ENCODE results near the gene NOCT.
A peak's percentile ranks its signal among the peaks of the same experiment; 100 is the strongest.
"Not testable (repeated sequence)": the region's sequence is repeated elsewhere in the genome, so short reads cannot be mapped to it uniquely, and the experiment has no call there.

The NOCT gene

GRCh38 chr4:138996090-138996489 lies 19.5 kb upstream of the NOCT start:
- no peaks in the 10 kb centered on the region for H3K4me1 Mint-ChIP-seq (ENCODE audit: low read depth)
- H3K27me3 Mint-ChIP-seq (ENCODE audit: low read depth), result peaks cover 7% of the 10 kb centered on the region
- no peak overlapping the region for H3K27ac Mint-ChIP-seq
- H3K4me3 Mint-ChIP-seq, result no peak overlapping the region
- H3K9me3 Mint-ChIP-seq, result no peaks in the 10 kb centered on the region
- no peaks in the 10 kb centered on the region for H3K36me3 Mint-ChIP-seq (ENCODE audit: low read depth)

DNA sequence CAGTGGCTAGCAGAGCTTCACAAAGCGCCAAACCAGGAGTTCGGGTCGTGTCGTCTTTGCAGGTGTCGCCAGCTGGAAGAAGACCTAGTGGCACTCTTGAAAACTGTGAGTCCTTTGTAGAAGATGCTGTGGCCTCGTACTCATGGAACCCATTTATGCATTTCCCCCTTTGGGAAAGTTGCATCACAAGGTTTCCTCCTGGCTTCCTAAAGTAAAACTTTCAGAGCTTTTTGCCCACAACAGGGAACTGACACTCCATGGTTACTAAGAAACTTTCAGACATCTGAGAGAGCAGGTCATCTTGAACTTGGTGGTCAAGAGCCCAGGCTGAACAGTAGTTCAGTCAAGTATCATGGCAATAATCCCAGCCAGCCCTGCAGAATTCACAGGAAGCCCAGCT lies 15.9 kb upstream of the NOCT start:
- Mint-ChIP-seq H3K4me1 (ENCODE audit: low read depth) (no peaks in the 10 kb centered on the region), H3K9me3 (no peaks in the 10 kb centered on the region), H3K4me3 (no peak overlapping the region), H3K27me3 (ENCODE audit: low read depth) (peaks cover 7% of the 10 kb centered on the region), H3K36me3 (ENCODE audit: low read depth) (no peaks in the 10 kb centered on the region), H3K27ac (no peak overlapping the region)

GRCh38 chr4:139000134-139000533 lies 15.4 kb upstream of the NOCT start:
- not testable (repeated sequence) for H3K36me3 Mint-ChIP-seq (ENCODE audit: low read depth); H3K9me3 Mint-ChIP-seq; H3K27me3 Mint-ChIP-seq (ENCODE audit: low read depth); H3K4me1 Mint-ChIP-seq (ENCODE audit: low read depth); H3K27ac Mint-ChIP-seq; H3K4me3 Mint-ChIP-seq

DNA sequence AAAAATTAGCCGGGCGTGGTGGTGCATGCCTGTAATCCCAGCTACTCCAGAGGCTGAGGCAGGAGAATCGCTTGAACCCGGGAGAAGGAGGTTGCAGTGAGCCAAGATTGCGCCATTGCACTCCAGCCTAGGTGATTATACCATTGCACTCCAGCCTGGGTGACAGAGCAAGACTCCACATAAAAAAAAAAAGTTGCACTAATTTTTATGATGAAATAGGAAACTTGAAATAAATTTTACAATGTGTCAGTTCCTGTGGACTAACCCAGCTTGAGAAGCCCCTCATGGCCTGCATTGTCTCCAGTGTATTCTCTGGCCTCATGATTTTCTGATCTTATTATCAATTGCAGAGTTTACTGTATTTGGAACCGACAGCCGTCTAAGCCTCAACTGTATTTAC lies 14.2 kb upstream of the NOCT start:
- not testable (repeated sequence) for H3K4me1 Mint-ChIP-seq (ENCODE audit: low read depth); H3K36me3 Mint-ChIP-seq (ENCODE audit: low read depth); H3K27ac Mint-ChIP-seq; H3K4me3 Mint-ChIP-seq; H3K27me3 Mint-ChIP-seq (ENCODE audit: low read depth); H3K9me3 Mint-ChIP-seq

DNA sequence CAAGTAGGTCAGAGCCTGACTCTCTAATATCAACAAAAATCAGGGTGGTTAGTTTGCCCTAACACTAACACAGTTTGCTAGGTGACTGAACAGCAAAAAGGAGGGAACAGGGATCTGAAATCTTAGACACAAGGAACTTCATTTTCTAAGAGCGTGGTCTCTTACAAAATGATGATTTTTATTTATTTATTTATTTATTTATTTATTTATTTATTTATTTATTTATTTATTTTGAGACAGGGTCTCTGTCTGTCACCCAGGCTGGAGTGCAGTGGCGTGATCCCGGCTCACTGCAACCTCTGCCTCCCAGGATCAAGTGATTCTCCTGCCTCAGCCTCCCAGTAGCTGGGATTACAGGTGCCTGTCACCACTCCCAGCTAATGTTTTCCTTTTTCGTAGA lies 11.9 kb upstream of the NOCT start:
- H3K4me3 Mint-ChIP-seq; H3K4me1 Mint-ChIP-seq (ENCODE audit: low read depth); H3K9me3 Mint-ChIP-seq; H3K27me3 Mint-ChIP-seq (ENCODE audit: low read depth); H3K27ac Mint-ChIP-seq; H3K36me3 Mint-ChIP-seq (ENCODE audit: low read depth): not testable (repeated sequence)

DNA sequence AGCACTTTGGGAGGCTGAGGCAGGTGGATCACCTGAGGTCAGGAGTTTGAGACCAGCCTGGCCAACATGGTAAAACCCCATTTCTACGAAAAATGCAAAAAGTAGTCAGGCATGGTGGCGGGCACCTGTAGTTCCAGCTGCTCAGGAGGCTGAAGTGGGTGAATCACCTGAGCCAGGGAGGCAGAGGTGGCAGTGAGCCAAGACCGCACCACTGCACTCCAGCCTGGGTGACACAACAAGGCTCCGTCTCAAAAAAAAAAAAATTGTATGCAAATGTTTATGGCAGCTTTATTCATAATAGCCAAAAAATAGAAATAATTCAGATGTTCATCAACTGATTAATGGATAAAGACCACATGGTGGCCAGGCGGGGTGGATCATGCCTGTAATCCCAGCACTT lies 9.8 kb upstream of the NOCT start:
- no peaks in the 10 kb centered on the region for H3K4me1 Mint-ChIP-seq (ENCODE audit: low read depth)
- no peaks in the 10 kb centered on the region for H3K27me3 Mint-ChIP-seq (ENCODE audit: low read depth)
- no peaks in the 10 kb centered on the region for H3K36me3 Mint-ChIP-seq (ENCODE audit: low read depth)
- H3K27ac Mint-ChIP-seq, result no peak overlapping the region
- H3K9me3 Mint-ChIP-seq, result peaks cover 3% of the 10 kb centered on the region
- H3K4me3 Mint-ChIP-seq, result no peak overlapping the region

DNA sequence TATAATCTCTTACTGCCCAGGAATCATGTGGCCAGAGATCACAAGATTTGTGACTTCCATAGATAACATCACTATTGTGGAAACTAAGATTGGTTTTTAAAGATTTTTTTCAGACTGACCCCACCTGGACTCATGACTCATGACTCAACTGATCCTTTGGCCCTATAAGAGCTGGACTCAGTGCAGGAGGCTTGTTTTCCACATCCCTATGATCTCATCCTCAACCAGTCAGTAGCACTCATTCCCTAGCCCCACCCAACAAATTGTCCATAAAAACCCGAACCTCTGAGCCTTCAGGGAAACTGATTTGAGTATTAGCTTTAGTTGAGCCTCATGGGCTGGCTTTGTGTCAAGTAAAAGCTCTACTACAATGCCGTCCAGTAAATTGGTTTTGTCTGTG lies 7.9 kb upstream of the NOCT start:
- Mint-ChIP-seq H3K4me3 (no peak overlapping the region), H3K27ac (no peak overlapping the region), H3K9me3 (peaks cover 3% of the 10 kb centered on the region), H3K27me3 (ENCODE audit: low read depth) (no peaks in the 10 kb centered on the region), H3K36me3 (ENCODE audit: low read depth) (no peaks in the 10 kb centered on the region), H3K4me1 (ENCODE audit: low read depth) (no peaks in the 10 kb centered on the region)

DNA sequence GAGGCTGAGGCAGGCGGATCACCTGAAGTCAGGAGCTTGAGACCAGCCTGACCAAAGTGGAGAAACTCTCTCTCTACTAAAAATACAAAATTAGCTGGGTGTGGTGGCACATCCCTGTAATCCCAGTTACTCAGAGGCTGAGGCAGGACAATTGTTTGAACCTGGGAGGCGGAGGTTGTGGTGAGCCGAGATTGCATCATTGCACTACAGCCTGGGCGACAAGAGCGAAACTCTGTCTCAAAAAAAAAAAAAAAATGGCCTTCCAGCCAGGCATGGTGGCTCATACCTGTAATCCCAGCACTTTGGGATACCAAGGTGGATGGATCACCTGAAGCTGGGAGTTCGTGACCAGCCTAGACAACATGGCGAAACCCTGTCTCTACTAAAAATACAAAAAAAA lies 7.3 kb upstream of the NOCT start:
- not testable (repeated sequence) for H3K27ac Mint-ChIP-seq; H3K9me3 Mint-ChIP-seq; H3K36me3 Mint-ChIP-seq (ENCODE audit: low read depth); H3K4me3 Mint-ChIP-seq; H3K4me1 Mint-ChIP-seq (ENCODE audit: low read depth); H3K27me3 Mint-ChIP-seq (ENCODE audit: low read depth)

DNA sequence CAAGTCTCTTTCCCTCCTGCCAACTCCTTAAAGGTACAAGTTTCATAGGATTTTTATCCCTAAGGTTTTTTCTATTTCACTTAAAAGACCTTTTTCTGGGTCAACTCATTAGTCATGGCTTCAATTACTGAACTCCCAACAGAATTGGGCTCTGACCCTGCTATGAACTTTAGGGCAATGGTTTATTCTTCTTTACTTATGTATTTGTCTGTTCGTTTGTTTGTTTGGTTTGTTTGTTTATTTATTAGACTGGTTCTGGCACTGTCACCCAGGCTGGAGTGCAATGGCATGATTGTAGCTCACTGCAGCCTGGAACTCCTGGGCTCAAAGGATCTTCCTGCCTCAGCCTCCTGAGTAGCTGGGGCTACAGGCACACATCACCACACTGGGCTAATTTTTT lies 5.9 kb upstream of the NOCT start:
- Mint-ChIP-seq H3K27ac (no peak overlapping the region), H3K4me1 (ENCODE audit: low read depth) (peaks cover 8% of the 10 kb centered on the region), H3K27me3 (ENCODE audit: low read depth) (no peaks in the 10 kb centered on the region), H3K4me3 (no peak overlapping the region), H3K9me3 (peaks cover 3% of the 10 kb centered on the region), H3K36me3 (ENCODE audit: low read depth) (no peaks in the 10 kb centered on the region)

GRCh38 chr4:139011225-139011950 lies 4.2 kb upstream of the NOCT start:
- Mint-ChIP-seq H3K36me3 (ENCODE audit: low read depth) (no peaks in the 10 kb centered on the region), H3K27ac (no peak overlapping the region), H3K4me3 (no peak overlapping the region), H3K27me3 (ENCODE audit: low read depth) (no peaks in the 10 kb centered on the region), H3K9me3 (peaks cover 3% of the 10 kb centered on the region), H3K4me1 (ENCODE audit: low read depth) (peaks cover 16% of the 10 kb centered on the region)

DNA sequence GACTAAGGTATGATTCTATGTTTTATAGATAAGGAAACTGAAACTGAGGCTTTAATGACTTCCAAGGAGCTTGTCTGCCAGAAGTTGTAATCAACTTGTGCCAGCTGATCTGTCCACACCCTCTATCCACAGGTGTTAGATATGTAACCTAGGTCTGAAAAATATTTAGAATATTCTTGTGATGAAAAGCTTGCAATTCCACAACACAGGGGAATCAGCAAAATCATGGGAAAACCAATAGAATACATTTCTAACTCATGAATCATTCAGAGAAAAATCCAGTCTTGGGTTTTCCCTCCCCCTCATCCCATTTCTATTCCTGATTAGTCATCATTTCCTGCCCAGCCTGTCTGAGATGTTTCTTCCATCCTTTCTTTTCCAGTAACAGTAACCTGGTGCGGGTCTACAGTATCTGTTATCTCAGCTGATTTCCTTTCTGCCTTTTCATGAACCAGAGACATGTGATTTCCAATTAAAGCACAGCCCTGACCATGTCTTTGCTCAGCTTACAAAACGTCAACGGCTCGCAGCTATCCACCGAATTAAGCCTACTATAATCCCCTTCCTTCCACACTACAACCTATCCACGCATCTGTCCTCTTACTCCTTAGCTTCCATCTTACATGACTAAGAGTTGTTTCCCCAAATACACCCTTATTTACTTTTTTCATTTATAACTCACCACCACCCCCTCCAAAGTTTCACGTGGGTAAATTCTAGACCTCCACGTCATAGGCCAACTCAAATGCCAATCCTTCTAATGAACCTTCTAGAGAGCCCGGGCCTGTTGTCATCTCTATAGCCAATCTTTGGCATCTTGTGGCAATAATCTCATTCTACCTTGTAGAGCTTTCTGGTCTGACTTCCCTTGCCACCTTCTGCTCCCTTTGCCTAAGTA lies 961 bp upstream of the NOCT start:
- Mint-ChIP-seq H3K4me1 (ENCODE audit: low read depth) (peaks cover 28% of the 10 kb centered on the region), H3K9me3 (no peaks in the 10 kb centered on the region), H3K27me3 (ENCODE audit: low read depth) (no peaks in the 10 kb centered on the region), H3K4me3 (peak overlapping the region; percentile 78), H3K27ac (peak overlapping the region; percentile 87), H3K36me3 (ENCODE audit: low read depth) (peaks cover 3% of the 10 kb centered on the region)

- Mint-ChIP-seq H3K4me1 (ENCODE audit: low read depth) (peaks cover 28% of the 10 kb centered on the region), H3K9me3 (no peaks in the 10 kb centered on the region), H3K36me3 (ENCODE audit: low read depth) (peaks cover 10% of the 10 kb centered on the region), H3K27me3 (ENCODE audit: low read depth) (no peaks in the 10 kb centered on the region), H3K27ac (peak overlapping the region; percentile 87), H3K4me3 (peak overlapping the region; percentile 86)
Measured at GRCh38 chr4:139015948-139016471, 429 bp downstream of the NOCT start.

DNA sequence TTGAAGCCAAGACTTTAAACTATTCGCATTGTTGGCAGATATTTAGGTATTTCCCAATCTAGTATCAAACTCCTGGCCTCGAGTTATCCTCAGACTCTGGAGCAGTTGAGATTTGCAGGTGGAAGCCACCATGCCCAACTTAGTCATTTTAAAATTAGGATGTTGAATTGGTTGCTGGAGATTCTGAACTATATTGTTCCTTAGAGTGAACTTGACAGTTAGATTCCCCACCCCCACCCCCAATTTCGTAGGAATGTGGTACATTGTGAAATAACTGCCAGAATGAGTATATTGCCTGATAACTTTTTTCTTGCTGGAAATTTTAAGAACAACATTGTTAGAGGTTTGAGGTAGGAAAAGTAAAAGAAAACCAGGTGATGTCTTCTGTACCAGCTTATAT lies 2.3 kb downstream of the NOCT start:
- H3K27me3 Mint-ChIP-seq (ENCODE audit: low read depth), result no peaks in the 10 kb centered on the region
- H3K4me3 Mint-ChIP-seq, result no peak overlapping the region

DNA sequence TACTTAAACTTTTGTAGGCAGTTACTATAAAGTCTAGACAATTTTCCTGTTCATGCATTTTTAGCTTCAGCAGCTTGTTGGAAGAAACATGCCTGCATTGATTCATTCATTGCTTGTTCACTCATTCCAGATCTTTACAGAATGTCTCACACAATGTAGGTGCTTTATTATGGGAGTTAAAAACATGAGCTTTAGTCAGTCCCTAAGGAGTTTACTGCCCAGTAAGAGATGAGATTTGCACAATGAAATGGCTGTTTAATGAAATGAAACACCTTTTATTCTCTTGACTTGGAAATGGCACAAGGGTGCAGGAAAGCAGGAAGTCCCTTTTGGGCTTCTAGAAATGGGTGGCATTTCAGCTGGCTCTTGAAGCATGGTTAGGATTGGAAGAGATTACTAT lies 2.9 kb downstream of the NOCT start:
- H3K4me3 Mint-ChIP-seq, result no peak overlapping the region

More for the DNA sequence above, 2.3 kb downstream of the NOCT start:
- Mint-ChIP-seq H3K9me3 (no peaks in the 10 kb centered on the region), H3K27ac (no peak overlapping the region), H3K36me3 (ENCODE audit: low read depth) (peaks cover 12% of the 10 kb centered on the region), H3K4me1 (ENCODE audit: low read depth) (peaks cover 28% of the 10 kb centered on the region)

More for the DNA sequence above, 2.9 kb downstream of the NOCT start:
- H3K9me3 Mint-ChIP-seq, result no peaks in the 10 kb centered on the region
- H3K27ac Mint-ChIP-seq, result no peak overlapping the region
- H3K27me3 Mint-ChIP-seq (ENCODE audit: low read depth), result no peaks in the 10 kb centered on the region
- H3K4me1 Mint-ChIP-seq (ENCODE audit: low read depth), result peaks cover 30% of the 10 kb centered on the region
- peaks cover 12% of the 10 kb centered on the region for H3K36me3 Mint-ChIP-seq (ENCODE audit: low read depth)
